Measurements from ENCODE around the gene RABAC1. TPM values are rescaled to one million over a fixed set of nuclear protein-coding genes. Genes with fewer than 3 reads are reported as not detected.

Gene RABAC1
- total and polyA plus RNA-seq, 2 experiments from 2014 or later = 151 to 206 TPM

DNA sequence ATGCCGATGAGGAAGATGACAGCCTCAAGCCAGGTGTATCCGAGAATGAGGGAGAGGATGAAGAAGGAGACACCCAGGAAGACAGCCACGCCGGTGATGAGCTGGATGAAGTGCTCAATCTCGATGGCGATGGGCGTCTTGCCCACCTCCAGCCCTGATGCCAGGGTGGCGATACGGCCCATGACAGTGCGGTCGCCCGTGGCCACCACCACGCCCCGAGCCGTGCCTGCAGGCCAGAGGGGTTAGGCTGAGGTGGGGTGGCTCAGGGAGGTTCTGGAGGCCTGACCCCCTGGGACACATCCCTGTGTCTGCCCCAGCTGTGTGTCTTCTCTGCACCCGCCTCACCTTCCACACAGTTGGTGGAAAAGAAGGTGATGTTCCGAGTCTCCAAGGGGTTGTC is 25.8 kb upstream of the RABAC1 start:
- Mint-ChIP-seq H3K4me3 (no peak overlapping the region), H3K27ac (no peak overlapping the region), H3K4me1 (no peaks in the 10 kb centered on the region), H3K27me3 (ENCODE audit: insufficient read depth, low read depth, poor library complexity) (peaks cover 4% of the 10 kb centered on the region), H3K36me3 (ENCODE audit: low read depth) (peaks cover 27% of the 10 kb centered on the region), H3K9me3 (no peaks in the 10 kb centered on the region)
- TF ChIP-seq EZH2phosphoT487 (IDR thresholded peaks at IDR 0.05; ENCODE audit: unreplicated experiment) = no peak
- TF ChIP-seq, protein P1, sequence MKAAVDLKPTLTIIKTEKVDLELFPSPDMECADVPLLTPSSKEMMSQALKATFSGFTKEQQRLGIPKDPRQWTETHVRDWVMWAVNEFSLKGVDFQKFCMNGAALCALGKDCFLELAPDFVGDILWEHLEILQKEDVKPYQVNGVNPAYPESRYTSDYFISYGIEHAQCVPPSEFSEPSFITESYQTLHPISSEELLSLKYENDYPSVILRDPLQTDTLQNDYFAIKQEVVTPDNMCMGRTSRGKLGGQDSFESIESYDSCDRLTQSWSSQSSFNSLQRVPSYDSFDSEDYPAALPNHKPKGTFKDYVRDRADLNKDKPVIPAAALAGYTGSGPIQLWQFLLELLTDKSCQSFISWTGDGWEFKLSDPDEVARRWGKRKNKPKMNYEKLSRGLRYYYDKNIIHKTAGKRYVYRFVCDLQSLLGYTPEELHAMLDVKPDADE (IDR thresholded peaks at IDR 0.05) = no peak
- TF ChIP-seq ZNF331 (CRISPR knock-in tag; IDR thresholded peaks at IDR 0.05; ENCODE audit: low read depth) = no peak
- TF ChIP-seq EZH2 (IDR thresholded peaks at IDR 0.05; ENCODE audit: low read depth, unreplicated experiment) = no peak
- no peak for TF ChIP-seq JUNB (IDR thresholded peaks at IDR 0.05; ENCODE audit: unreplicated experiment)
- no peak for TF ChIP-seq ZNF114 (CRISPR knock-in tag; IDR thresholded peaks at IDR 0.05)
- no peak for TF ChIP-seq NANOG (IDR thresholded peaks at IDR 0.05; ENCODE audit: borderline replicate concordance)
- TF ChIP-seq, protein P2, sequence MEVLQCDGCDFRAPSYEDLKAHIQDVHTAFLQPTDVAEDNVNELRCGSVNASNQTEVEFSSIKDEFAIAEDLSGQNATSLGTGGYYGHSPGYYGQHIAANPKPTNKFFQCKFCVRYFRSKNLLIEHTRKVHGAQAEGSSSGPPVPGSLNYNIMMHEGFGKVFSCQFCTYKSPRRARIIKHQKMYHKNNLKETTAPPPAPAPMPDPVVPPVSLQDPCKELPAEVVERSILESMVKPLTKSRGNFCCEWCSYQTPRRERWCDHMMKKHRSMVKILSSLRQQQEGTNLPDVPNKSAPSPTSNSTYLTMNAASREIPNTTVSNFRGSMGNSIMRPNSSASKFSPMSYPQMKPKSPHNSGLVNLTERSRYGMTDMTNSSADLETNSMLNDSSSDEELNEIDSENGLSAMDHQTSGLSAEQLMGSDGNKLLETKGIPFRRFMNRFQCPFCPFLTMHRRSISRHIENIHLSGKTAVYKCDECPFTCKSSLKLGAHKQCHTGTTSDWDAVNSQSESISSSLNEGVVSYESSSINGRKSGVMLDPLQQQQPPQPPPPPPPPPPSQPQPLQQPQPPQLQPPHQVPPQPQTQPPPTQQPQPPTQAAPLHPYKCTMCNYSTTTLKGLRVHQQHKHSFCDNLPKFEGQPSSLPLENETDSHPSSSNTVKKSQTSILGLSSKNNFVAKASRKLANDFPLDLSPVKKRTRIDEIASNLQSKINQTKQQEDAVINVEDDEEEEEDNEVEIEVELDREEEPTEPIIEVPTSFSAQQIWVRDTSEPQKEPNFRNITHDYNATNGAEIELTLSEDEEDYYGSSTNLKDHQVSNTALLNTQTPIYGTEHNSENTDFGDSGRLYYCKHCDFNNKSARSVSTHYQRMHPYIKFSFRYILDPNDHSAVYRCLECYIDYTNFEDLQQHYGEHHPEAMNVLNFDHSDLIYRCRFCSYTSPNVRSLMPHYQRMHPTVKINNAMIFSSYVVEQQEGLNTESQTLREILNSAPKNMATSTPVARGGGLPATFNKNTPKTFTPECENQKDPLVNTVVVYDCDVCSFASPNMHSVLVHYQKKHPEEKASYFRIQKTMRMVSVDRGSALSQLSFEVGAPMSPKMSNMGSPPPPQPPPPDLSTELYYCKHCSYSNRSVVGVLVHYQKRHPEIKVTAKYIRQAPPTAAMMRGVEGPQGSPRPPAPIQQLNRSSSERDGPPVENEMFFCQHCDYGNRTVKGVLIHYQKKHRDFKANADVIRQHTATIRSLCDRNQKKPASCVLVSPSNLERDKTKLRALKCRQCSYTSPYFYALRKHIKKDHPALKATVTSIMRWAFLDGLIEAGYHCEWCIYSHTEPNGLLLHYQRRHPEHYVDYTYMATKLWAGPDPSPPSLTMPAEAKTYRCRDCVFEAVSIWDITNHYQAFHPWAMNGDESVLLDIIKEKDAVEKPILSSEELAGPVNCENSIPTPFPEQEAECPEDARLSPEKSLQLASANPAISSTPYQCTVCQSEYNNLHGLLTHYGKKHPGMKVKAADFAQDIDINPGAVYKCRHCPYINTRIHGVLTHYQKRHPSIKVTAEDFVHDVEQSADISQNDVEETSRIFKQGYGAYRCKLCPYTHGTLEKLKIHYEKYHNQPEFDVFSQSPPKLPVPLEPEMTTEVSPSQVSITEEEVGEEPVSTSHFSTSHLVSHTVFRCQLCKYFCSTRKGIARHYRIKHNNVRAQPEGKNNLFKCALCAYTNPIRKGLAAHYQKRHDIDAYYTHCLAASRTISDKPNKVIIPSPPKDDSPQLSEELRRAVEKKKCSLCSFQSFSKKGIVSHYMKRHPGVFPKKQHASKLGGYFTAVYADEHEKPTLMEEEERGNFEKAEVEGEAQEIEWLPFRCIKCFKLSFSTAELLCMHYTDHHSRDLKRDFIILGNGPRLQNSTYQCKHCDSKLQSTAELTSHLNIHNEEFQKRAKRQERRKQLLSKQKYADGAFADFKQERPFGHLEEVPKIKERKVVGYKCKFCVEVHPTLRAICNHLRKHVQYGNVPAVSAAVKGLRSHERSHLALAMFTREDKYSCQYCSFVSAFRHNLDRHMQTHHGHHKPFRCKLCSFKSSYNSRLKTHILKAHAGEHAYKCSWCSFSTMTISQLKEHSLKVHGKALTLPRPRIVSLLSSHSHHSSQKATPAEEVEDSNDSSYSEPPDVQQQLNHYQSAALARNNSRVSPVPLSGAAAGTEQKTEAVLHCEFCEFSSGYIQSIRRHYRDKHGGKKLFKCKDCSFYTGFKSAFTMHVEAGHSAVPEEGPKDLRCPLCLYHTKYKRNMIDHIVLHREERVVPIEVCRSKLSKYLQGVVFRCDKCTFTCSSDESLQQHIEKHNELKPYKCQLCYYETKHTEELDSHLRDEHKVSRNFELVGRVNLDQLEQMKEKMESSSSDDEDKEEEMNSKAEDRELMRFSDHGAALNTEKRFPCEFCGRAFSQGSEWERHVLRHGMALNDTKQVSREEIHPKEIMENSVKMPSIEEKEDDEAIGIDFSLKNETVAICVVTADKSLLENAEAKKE (CRISPR knock-in tag; IDR thresholded peaks at IDR 0.05) = no peak
- TF ChIP-seq, protein P3, sequence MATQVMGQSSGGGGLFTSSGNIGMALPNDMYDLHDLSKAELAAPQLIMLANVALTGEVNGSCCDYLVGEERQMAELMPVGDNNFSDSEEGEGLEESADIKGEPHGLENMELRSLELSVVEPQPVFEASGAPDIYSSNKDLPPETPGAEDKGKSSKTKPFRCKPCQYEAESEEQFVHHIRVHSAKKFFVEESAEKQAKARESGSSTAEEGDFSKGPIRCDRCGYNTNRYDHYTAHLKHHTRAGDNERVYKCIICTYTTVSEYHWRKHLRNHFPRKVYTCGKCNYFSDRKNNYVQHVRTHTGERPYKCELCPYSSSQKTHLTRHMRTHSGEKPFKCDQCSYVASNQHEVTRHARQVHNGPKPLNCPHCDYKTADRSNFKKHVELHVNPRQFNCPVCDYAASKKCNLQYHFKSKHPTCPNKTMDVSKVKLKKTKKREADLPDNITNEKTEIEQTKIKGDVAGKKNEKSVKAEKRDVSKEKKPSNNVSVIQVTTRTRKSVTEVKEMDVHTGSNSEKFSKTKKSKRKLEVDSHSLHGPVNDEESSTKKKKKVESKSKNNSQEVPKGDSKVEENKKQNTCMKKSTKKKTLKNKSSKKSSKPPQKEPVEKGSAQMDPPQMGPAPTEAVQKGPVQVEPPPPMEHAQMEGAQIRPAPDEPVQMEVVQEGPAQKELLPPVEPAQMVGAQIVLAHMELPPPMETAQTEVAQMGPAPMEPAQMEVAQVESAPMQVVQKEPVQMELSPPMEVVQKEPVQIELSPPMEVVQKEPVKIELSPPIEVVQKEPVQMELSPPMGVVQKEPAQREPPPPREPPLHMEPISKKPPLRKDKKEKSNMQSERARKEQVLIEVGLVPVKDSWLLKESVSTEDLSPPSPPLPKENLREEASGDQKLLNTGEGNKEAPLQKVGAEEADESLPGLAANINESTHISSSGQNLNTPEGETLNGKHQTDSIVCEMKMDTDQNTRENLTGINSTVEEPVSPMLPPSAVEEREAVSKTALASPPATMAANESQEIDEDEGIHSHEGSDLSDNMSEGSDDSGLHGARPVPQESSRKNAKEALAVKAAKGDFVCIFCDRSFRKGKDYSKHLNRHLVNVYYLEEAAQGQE (IDR thresholded peaks at IDR 0.05; ENCODE audit: unreplicated experiment) = no peak
- no peak for TF ChIP-seq STAT1 (IDR thresholded peaks at IDR 0.05; ENCODE audit: unreplicated experiment)
- TF ChIP-seq CTCF (conservative IDR thresholded peaks at IDR 0.05; ENCODE audit: low read depth in 2 of 2) = no peak
- no peak for TF ChIP-seq POLR2AphosphoS5 (IDR thresholded peaks at IDR 0.05; ENCODE audit: low read depth)
- TF ChIP-seq CREB1 (CRISPR knock-in tag; IDR thresholded peaks at IDR 0.05; ENCODE audit: low read depth) = no peak
- H3K27me3 ChIP-seq (ENCODE audit: insufficient read depth) = no peaks in the 10 kb centered on the region
- no peak for DNase-seq (ENCODE audit: low spot score)
- H3K36me3 ChIP-seq (ENCODE audit: insufficient read depth) = 0 out of 2 replicates have a peak, but pooled peaks cover 3% of the 10 kb centered on the region
- H3K4me2 ChIP-seq = no peak overlapping the region
- no peaks in the 10 kb centered on the region for H3K4me1 ChIP-seq (ENCODE audit: insufficient read depth)
- no peaks in the 10 kb centered on the region for H3K9me2 ChIP-seq (ENCODE audit: insufficient read depth)
- H3K79me2 ChIP-seq (replicated peaks; ENCODE audit: insufficient read depth) = no peaks in the 10 kb centered on the region
- H2AFZ ChIP-seq = no peak overlapping the region
- no peak for ATAC-seq
- H3F3A ChIP-seq (replicated peaks; ENCODE audit: low read depth) = 0 out of 2 replicates have a peak, but pooled peaks cover 3% of the 10 kb centered on the region
- H3K4me3 ChIP-seq = no peak overlapping the region
- H4K20me1 ChIP-seq (replicated peaks; ENCODE audit: insufficient read depth) = peaks cover 3% of the 10 kb centered on the region; the same call in 1 of the 2 replicates
- no peak overlapping the region for H3K27ac ChIP-seq (ENCODE audit: low read depth)
